Mesenteric fat pad (tissue), 1 donor: ENCODE data around the gene DAZAP1. TPM values are rescaled to one million over a fixed set of nuclear protein-coding genes. Genes with fewer than 3 reads are reported as not detected.
A peak's percentile ranks its signal among the peaks of the same experiment; 100 is the strongest.

Experiments used
- DNase-seq: peaks from one replicate; pipeline ENCODE4 v3.0.0-alpha.2; 2020; ENCODE audit warnings: low spot score
- total RNA-seq: library from RNA; stranded (reverse); fragmentation: NEBNext Ultra II Directional; extraction: Animal tissue kit (Norgen Biotek cat#: 25700); gene quantifications from one replicate; pipeline ENCODE4 v1.2.1, GENCODE V29; 2021
- donor health status: DM: yes; HTN: yes; CAD: no.

The DAZAP1 gene
- total RNA-seq, 1 donor from 2014 or later = 110 TPM

- no peak for DNase-seq
These were observed 30.0 kb upstream of the DAZAP1 start for GRCh38 chr19:1377176-1377964.

- no peak for DNase-seq
These were observed 29.2 kb upstream of the DAZAP1 start for GRCh38 chr19:1377965-1378785.

GRCh38 chr19:1379126-1379905 is 28.1 kb upstream of the DAZAP1 start:
- DNase-seq = no peak

- no peak for DNase-seq
These were observed 27.4 kb upstream of the DAZAP1 start for GRCh38 chr19:1379961-1380489.

- DNase-seq = no peak
These were observed 25.1 kb upstream of the DAZAP1 start for GRCh38 chr19:1382250-1382649.

- no peak for DNase-seq
These were observed 24.4 kb upstream of the DAZAP1 start for GRCh38 chr19:1383017-1383311.

GRCh38 chr19:1383312-1384084 is 23.9 kb upstream of the DAZAP1 start, which contains the start of gene NDUFS7:
Gene NDUFS7 (plus strand): TSS chr19:1383907. CDS start chr19:1383927, 20 bp downstream.
- peak; percentile 99 for DNase-seq

GRCh38 chr19:1384085-1384462 is 23.3 kb upstream of the DAZAP1 start:
- no peak for DNase-seq

GRCh38 chr19:1384478-1385110 is 22.8 kb upstream of the DAZAP1 start:
- DNase-seq = no peak

GRCh38 chr19:1385816-1386215 is 21.6 kb upstream of the DAZAP1 start:
- DNase-seq = no peak

- DNase-seq = no peak
These were observed 20.3 kb upstream of the DAZAP1 start for GRCh38 chr19:1386945-1387683.

- no peak for DNase-seq
These were observed 19.4 kb upstream of the DAZAP1 start for GRCh38 chr19:1387684-1388636.

- DNase-seq = no peak
These were observed 18.8 kb upstream of the DAZAP1 start for GRCh38 chr19:1388637-1389026.

- no peak for DNase-seq
These were observed 18.1 kb upstream of the DAZAP1 start for GRCh38 chr19:1389033-1389940.

GRCh38 chr19:1390890-1391423 is 16.4 kb upstream of the DAZAP1 start:
- DNase-seq = no peak

GRCh38 chr19:1392407-1392806 is 15.0 kb upstream of the DAZAP1 start:
- no peak for DNase-seq

GRCh38 chr19:1392939-1393530 is 14.4 kb upstream of the DAZAP1 start:
- DNase-seq = no peak
